Measurements from ENCODE around the gene HCN4.

The HCN4 gene

DNA sequence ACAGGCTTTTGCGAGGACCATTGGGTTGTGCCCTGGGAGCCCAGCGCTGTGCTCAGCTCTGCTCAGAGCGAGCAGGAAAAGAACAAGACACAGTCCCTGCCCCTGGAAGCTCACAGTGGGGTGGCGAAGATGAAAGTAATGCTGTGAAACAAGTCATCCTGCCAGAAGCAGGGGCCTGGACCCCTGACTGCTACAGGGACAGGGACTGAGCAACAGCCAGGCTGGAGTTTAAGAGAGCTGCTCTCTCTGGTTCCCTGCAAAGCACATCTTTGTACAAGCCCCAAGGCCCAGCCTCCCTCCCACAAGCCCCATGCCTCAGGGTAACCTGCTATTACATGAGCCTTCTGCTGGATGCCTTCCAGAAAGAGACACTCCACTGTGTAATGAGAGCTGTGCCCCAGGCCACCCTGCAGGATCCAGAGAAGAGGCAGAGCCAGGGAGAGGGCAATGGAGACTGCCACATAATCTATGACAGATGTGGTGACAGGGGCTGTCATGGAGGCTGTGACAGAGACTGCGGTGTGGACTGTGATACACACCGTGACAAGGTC lies 7.1 kb upstream of the HCN4 start:
- no peak for DNase-seq

DNA sequence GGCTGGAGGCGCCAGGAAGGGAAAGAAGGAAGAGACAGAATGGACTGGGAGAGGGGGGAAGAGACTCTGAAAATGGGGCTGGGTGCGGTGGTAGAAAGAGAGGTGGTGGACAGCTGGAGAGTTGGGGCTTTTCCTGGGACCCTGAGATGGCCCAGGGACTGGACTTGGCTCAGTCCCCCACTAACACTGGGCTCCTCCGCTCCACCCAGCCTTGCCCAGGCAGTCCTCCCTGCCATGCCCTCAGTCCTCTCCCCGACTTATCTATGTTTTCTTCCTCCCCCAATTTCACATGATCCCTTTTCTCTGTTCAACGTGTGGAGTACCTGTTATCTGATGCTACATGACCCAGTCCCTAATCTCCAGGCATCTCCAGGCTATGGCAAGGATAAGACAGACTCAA lies 6.3 kb upstream of the HCN4 start:
- no peak for DNase-seq

DNA sequence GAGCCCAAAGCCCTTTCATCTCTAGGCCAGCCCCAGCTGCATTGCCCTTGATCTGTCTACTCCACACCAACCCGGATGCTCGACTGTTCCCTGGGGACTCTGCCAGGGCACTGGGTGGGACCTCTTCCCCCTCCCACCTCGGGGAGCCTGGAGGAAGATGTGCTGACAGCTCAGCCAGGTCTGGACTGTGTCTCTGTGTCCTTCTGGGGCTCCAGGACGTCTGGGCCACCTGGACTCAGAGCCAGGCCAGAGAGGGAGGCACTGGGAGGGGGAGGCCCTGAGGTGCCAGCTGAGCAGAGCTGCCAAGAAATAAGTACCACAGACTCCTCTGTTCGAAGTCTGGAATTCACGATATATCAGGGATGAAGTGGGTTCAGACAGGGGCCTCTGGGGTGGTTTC lies 5.8 kb upstream of the HCN4 start:
- DNase-seq, result no peak

DNA sequence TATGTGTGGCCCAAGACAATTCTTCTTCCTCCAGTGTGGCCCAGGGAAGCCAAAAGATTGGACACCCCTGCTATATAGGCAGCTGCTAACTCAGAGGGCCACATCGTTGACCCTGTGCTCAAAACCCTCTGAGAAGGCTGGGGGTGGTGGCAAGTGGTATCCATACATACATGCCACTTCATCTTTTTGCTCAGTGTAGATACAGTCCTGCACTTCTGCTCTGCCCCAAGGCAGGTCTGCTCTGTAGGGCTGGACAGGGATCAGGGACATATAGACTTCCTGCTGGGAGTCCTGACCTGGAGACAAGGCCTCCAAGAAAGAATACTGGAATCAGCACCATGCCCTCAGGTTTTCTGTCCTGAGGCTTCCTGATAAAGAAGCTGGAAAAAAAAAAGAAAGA lies 4.5 kb upstream of the HCN4 start:
- DNase-seq, result no peak

DNA sequence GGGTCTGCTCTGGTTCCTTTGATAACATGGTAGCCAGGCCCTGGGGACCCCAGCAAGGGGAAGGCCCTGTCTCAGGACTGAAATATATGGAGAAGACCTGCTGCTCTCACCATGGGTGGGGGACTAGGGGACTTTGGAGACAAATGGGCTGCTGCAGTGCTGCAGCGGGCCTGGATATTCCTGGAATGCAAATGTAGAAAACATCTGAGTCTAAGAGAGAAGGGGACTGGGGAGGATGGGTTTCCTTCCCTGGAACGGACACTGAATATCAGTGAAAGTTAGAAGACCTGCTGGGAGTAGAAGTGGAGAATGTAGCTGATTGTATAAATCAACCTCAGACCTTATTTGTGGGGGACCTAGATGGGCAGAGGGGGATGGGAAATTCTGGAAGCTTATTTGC lies 3.1 kb upstream of the HCN4 start:
- no peak for DNase-seq

DNA sequence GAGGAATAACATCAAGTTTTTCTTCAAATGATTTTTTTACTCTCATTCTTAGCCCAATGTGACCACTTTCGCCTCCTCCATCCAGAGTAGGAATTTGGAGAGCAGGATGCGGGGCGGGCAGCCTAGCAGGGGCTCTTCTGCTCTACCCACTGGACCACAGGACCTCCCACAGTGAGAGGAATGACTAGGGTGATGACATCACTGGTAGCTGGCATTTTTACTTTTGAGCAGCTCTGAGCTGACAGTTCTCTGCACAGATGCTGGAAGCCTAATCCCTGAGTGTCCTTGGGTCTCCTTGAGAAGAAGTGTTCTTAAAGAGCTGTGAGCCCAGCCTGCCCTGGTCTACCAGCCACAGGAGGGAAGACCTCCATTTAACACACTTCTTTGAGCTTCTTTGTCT lies 1.4 kb upstream of the HCN4 start:
- no peak for DNase-seq

DNA sequence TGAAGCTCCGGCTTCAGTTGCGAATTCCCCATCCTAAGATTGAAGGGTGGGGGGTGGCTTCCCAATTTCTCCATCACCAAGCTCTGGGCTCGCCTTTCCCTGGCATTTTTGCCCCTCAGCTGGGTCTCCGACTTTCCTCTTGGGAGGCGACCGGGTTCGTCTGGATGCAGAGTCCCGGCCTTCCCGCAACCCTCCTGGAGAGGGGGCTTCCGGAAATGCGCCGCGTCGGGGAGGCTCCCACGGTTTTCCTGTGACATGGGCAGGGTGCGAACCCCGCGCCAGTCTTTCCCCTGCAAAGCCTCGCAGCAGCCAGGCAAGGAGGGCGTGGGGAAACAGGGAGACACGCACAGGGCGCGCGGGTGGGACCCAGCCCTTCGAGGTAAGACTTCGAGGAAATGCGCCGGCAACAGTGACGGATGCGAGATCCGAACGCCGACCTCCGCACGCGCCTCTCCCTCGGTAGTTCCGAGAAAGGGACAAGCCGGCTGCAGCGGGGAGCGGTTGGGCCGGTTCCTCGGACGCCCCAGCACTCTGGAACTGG lies 466 bp upstream of the HCN4 start:
- no peak for DNase-seq

DNA sequence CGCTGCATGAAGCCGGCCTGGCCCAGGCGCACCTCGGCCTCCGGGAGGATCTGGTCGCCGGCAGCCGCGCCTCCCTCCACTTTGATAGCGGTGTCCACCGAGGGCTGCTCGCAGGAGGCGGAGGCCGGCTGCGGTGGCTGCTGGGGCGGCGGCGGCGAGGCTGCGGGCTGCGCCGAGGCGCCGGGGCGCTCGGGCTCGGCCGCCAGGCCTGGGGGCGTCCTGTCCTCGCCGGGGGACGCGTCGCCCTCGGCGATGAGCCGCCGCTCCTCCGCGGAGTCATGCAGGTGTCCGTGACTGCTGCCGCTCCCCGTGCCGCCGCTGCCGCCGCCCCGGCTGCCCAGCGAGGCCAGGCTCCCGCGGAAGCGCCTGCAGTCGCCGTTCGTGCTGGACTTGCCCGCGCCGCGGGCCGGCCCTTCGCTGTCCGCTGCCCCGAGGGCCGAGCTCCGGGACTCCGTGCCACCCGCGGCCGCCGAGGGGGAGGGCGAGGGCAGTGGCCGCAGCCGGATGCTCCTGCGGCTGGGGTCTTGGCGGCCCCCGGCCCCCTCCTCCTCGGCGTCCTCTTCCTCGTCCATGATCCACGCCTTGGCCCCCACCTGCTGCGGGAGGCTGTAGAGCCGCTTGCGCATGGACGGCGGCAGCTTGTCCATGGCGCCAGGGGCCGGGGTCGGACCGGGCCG lies 996 bp downstream of the HCN4 start:
- no peak for DNase-seq

DNA sequence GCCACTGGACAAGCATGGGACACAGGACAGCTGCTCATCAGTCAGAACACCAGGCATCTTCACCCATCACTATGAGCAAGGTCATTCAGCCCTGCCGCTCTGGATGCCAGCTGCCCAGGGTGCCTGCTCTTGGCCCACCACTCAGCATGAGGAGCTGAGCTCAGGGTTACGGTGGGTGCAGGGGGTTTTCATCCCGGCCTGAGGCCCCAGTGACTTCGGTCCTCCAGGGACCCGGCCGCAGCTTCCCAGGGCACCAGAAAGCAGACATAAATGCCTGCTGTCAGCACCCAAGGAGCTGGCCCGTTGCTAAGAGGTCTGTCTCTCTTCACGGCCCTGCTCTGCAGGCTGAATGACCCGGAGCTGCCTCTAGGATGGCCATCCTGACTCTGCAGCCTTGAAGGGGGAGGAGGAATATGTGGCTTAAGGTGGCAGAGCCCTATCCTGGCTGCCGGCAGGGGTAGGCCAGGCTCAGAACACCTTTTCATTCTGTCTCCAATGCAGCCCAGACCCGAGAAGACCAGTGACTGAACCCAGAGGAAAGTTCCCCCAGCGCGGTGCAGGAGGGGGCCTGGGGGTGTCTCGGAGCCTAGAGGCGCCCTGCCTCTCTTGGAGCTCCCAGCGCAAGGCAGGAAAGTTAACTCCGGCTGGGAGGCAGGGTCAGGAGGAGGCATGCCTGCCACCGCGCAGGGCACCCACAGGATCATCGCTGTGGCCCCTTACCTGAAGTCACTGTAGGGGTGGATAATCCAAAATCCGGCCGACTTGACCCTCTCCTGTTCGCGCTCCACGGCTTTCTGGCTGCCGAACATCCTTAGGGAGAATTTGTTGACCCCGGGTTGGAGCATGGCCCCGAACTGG lies 1.8 kb downstream of the HCN4 start:
- no peak for DNase-seq

DNA sequence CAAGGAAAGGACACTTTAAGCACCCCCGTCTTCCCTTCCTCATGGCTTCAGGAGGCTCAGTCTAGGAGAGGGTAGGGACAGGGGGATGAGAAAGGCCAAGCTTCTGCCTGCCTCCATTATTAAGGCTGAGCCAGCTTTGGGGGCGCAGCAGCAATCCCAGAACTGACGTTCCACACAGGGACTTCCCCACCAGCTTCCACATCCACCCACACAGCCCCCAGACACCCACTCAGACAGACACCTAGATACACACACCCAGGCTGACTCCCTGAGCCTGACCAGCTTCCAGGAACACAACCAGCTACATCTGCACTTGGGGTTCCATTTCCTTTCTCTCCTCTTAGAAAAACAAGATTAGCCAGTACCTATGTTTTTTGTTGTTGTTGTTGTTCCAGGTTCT lies 4.7 kb downstream of the HCN4 start:
- no peak for DNase-seq

DNA sequence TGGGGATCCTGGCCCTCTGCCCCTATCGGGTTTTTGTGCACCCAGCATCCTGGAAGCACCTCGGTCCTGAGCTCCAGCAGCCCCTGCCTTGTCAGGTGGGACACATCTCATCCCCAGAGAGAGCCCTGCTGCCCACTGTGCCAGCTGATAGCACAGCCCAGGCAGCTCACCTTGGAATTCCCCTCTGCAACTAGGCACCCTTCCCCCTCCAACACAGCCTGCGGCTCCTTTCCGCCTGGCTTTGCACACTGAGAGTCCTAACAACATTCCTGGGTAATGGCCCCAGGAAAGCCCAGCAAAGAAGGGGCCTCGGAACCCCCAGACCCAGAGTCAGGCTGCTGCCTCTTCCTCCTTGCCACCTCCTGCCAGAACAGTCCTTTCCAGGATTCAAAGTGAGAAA lies 5.9 kb downstream of the HCN4 start:
- no peak for DNase-seq

DNA sequence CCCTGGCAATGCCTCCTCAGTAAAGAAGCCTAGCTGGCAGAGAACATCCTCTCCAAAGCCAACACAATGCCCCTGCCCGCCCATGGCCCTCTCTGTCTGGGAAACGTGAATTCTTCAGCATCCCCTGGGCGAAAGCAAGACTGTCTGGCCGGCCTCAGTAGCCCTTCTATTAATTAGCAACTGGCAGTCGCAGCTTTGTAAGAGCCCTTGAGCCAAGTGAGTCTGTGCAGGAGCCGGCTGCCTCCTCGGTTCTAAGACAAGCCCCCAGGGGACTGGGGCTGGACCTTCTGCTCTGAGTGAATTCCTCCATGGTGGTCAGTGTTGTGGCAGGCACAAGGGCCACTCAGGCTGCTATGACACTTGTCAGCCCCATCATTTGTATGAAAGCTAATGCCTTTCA lies 7.4 kb downstream of the HCN4 start:
- DNase-seq, result no peak

DNA sequence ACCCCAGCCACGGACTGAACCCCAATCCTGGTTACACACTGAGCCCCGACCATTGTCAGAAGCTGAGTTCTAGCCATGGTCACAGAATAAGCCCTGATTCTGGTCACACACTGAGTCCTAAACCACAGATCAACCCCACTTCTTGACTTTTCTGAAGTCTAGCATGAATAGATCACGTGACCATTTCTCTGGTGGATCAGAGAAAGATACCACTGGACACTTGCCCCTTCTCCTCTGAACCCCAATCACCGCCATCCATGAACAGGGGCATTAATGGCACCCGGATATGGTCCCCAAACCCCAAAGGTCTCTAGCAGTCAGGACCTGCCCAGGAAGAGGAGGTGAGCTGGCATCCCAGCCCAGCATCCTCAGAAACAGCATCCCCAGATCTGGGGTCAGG lies 9.1 kb downstream of the HCN4 start:
- no peak for DNase-seq

DNA sequence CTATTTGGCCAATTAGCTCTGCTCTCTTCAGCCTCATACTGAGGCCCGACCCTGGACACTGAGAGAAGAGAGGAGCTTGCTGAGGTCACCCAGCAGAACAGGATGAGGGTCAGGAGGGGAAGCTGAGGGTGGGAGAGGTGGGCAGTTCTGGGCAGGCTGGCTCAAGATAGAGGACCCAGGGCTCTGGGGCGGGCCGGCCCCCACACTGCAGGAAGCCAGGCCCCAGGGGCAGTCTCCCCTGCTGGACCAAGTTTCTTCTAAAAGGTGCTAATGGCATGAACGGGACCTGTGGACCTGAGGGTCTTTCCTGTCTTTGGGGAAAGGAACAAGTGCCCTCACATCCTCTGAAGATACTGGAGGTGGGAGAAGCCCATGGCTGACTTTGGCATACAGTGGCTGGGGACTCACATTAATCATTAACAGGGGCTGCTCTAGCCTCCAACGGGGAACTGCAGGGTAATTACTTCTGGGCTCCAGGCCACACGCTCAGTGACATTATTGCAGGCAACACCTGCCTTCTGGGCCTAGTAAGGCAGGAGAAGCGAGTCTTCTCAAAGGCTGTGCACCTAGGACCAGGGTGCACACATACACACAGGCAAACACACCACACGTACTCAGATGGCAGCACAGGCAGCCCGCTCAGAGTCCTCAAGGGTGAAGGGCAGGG lies 10.6 kb downstream of the HCN4 start:
- DNase-seq, result no peak

DNA sequence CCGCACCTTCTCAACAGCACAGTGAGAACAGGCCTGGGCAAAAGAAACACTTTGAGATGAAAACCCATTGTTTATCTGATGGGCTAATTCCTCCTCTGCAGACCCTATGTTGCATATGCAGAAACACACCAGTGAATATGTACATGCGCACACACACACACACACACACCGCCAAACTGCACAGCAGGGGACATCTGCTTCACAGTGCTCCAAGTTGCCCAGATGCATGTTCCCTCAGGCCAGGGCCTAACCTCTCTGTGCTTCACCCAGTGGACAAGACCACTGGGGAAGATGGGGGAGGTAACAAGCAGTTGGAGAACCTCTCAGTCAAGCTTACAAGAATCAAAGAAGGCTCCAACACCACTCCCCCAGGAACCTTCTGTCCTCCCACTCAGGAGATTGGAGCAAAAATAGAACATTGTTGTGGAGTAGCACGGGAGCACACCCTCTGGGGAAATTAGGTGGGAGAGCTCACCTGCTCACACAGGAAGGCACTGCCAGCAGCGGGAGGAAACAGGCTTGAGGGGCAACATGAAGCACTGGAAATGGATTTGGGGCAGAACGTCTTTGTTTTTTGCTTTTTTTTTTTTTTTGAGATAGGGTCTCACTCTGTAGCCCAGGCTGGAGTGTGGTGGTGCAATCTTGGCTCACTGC lies 13.0 kb downstream of the HCN4 start:
- no peak for DNase-seq

DNA sequence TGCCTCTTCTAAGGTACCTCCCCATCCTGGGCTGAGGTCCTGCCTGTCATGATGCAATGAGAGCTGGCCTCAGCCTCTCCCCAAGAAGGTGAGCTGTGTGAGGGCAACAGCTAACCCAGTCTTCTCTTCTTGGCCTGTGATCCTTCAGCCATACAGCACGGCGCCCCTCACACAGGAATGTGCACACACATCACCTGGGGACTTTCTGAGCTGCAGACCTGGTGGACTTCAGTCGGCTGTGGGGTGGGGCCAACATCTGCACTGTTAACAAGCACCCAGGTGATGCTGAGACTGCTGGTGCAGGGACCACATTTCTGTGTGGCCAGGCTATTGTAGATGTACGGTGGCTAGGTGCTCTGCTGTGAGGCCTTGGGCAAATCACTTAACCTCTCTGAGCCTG lies 14.5 kb downstream of the HCN4 start:
- no peak for DNase-seq

DNA sequence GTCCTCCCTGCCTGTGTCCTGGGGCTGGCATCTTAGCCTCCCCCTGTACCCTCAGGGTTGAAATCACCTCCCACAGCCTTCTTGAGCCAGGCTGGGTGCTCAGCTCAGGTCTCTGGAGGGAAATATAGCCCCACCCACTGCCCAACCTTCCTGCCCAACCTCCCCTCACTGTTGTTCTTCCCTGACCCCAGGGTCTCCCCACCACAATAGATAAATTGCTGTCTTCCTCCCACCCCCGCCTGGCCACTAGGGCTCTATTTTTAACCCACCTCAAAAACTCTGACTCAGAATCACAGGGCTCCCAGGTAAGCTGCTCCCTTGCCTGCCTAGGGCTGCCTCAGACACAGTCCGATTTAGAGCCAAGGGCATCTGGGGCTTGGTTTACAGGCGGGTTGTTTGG lies 15.0 kb downstream of the HCN4 start:
- no peak for DNase-seq

DNA sequence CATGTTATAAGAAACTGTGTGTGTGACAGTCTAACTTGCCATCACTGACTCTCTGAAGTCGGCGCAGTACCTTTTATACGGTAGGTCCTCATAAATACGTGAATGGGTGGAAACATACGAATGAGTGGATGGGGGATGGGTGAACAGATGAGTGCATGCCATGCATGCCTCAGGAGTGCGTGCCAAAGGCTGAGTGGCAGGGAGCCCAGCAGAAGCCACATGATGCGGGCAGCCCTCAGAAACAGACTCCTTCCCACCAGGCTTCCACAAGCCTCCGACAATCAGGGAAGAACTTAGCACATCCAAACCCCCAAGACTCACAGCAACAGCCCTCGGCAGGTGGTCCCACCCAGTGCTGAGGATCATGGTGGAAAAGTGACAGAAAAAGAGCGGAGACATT lies 16.7 kb downstream of the HCN4 start:
- no peak for DNase-seq

DNA sequence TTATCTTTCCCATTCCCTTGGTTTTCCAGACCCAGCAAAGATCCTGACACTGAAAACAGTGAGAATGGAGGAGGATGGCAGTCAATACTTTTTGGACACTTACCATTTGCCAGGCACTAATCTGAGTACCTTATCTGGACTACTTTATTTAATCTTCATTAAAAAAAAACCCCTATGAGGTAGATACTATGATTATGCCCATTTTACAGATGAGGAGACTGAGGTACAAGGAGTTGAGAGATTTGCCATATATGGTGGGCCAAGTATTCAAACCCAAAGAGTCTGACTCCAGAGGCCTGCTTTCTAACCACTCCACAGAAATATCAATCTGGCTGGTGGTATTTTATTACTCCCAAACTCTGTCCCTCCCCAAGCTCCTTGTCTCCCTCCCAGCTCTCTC lies 19.6 kb downstream of the HCN4 start:
- DNase-seq, result no peak

DNA sequence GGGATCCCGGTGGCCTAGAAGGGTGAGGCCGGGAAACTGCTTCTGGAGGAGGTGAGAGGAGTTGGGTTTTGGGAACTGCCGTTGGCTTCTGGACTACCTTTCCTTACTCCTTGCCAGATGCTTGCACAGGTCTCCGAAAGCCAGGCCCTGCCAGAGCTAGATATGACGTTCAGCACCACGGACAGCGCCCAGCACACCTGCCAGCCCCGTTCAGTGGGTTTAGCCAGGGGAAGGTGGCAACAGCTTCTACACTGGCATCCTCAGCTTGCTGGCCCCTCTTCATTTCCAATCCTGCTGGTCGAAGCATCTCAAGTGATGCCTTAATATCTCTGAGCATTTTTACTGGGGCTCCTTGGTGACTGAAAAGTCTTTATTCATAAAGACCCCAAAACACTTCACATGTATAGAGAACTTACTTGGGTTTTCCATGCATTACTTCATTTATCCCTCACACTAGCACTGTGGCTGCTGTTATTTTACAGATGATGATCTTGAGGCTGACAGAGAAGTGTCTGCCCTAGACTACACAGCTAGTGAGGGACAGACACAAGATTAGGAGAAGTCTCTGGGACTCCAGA lies 21.9 kb downstream of the HCN4 start:
- no peak for DNase-seq

DNA sequence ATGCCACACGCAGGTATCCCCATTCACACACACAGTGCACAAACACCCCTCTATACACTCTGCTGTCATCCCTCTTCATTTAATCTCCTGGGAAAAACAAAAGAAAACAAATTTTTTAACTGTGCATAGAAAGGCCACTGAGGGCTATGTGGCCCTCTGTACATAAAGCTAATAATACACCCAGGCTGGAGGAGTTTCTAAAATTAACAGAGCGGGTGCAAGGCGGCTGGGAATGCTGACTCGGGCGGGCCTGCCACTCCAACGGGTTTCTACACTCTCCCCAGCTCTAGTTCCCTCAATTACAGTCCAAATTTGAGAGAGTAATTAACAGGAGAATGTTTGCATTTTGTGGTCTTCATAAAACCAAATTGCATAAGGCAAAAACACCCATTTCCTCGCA lies 23.1 kb downstream of the HCN4 start:
- no peak for DNase-seq

DNA sequence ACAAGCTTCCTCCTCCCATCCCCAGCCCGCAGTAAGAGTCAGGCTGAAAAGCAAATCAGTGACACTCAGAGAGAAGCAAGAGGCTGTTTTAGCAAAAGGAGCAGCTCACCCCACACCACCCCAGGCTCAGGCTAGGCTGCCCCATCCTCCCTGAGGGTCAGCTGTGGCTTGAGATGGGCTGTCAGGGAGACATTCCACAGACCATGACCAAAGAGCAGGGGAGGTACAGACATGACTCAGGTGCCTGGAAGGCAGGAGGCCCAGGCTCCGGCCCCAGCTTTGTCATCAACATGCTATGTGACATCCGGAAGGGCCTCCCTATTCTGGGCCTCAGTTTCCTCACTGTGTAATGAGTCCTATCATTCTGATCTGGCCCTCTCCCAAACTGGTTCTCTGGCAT lies 24.7 kb downstream of the HCN4 start:
- no peak for DNase-seq

All from NCI-H446 treated with DMSO at 0.1 percent for 48 hours (cell line).